Smooth muscle cell (in vitro differentiated cells): Measurements from ENCODE around the gene HOMER3. TPM values are rescaled to one million over a fixed set of nuclear protein-coding genes. Genes with fewer than 3 reads are reported as not detected.

Source experiments
- DNase-seq: peaks from one replicate; lab custom pipeline; 2025; ENCODE audit not compliant: unreplicated experiment; lab: John Stamatoyannopoulos, UW
- H2AFZ ChIP-seq: fragments of 200-600 bp; sonication (generic); 2 replicates; pipeline ENCODE4 v1.6.0; 2016; ENCODE audit warnings: antibody characterized with exemption, low read depth, mild to moderate bottlenecking
- H3F3A ChIP-seq: fragments of 200-600 bp; sonication (generic); 2 replicates; pipeline ENCODE4 v1.6.0; 2017; ENCODE audit warnings: antibody characterized with exemption, low read depth
- H3K27ac ChIP-seq: fragments of 200-600 bp; sonication (generic); 2 replicates; pipeline ENCODE4 v1.5.1; 2016; ENCODE audit warnings: low read depth, mild to moderate bottlenecking
- H3K27me3 ChIP-seq: fragments of 200-600 bp; sonication (generic); 2 replicates; pipeline ENCODE4 v1.6.1; 2016; ENCODE audit warnings: low read depth, mild to moderate bottlenecking
- H3K36me3 ChIP-seq: fragments of 200-600 bp; sonication (generic); 2 replicates; pipeline ENCODE4 v1.5.1; 2016; ENCODE audit warnings: low read depth
- H3K4me1 ChIP-seq: fragments of 200-600 bp; sonication (generic); 2 replicates; pipeline ENCODE4 v1.5.1; 2016; ENCODE audit warnings: low read depth
- H3K4me2 ChIP-seq: fragments of 200-600 bp; sonication (generic); 2 replicates; pipeline ENCODE4 v1.6.0; 2016; ENCODE audit warnings: mild to moderate bottlenecking
- H3K4me3 ChIP-seq: fragments of 200-600 bp; sonication (generic); 2 replicates; pipeline ENCODE4 v1.5.1; 2016; ENCODE audit warnings: mild to moderate bottlenecking
- H3K79me2 ChIP-seq: fragments of 200-600 bp; sonication (generic); 2 replicates; pipeline ENCODE4 v1.6.0; 2016; ENCODE audit warnings: low read depth, mild to moderate bottlenecking
- H3K9ac ChIP-seq: fragments of 200-600 bp; sonication (generic); 2 replicates; pipeline ENCODE4 v1.6.0; 2016; ENCODE audit warnings: low read depth
- H3K9me3 ChIP-seq: fragments of 200-600 bp; sonication (generic); replicated peaks from 2 replicates; pipeline ENCODE4 v1.5.1; 2016; ENCODE audit warnings: low read depth
- H4K20me1 ChIP-seq: fragments of 200-600 bp; sonication (generic); 2 replicates; pipeline ENCODE4 v1.6.0; 2016; ENCODE audit warnings: low read depth
- CTCF ChIP-seq: fragments of 200-600 bp; sonication (generic); IDR thresholded peaks from 2 replicates; pipeline ENCODE4 v1.5.1; 2017; ENCODE audit warnings: borderline replicate concordance, mild to moderate bottlenecking, antibody characterized with exemption; ENCODE audit not compliant: insufficient read depth, poor library complexity, severe bottlenecking
- WGBS: methylation state at CpG from one replicate; pipeline ENCODE4 v1.1.7; 2016; ENCODE audit warnings: low lambda C conversion rate; 5-methylcytosine and 5-hydroxymethylcytosine counted together
- polyA plus RNA-seq: library from polyadenylated mRNA; unstranded; fragments of >200 nt; fragmentation: Nextera tagmentation; extraction: Ambion mirVana; gene quantifications from 2 replicates; pipeline ENCODE4 v1.2.1, GENCODE V29; 2016
- total RNA-seq: library from RNA; depleted of rRNA; stranded (reverse); fragments of >200 nt; gene quantifications from 2 replicates; pipeline ENCODE4 v1.2.3, GENCODE V29; 2014

HOMER3 gene
- total and polyA plus RNA-seq, 2 experiments from 2014 or later, result 37.4 to 88.1 TPM

GRCh38 chr19:18901491-18901890 is 39.5 kb downstream of the HOMER3 start:
- Histone ChIP-seq H3K4me2 (no peak overlapping the region), H3K9me3 (no peaks in the 10 kb centered on the region), H3K36me3 (no peaks in the 10 kb centered on the region), H3F3A (no peaks in the 10 kb centered on the region), H4K20me1 (peaks cover 34% of the 10 kb centered on the region), H3K4me3 (no peak overlapping the region), H3K9ac (no peak overlapping the region), H2AFZ (no peak overlapping the region), H3K79me2 (no peaks in the 10 kb centered on the region), H3K27me3 (no peaks in the 10 kb centered on the region), H3K4me1 (no peaks in the 10 kb centered on the region), H3K27ac (no peak overlapping the region)
- no peak for TF ChIP-seq CTCF
- WGBS, result over 99% methylated on average over 7 of the region's 7 CpGs
- no peak for DNase-seq

GRCh38 chr19:18900700-18901481 is 40.1 kb downstream of the HOMER3 start:
- DNase-seq, result no peak
- Histone ChIP-seq H3K27ac (no peak overlapping the region), H3K4me3 (no peak overlapping the region), H3F3A (no peaks in the 10 kb centered on the region), H3K27me3 (no peaks in the 10 kb centered on the region), H3K36me3 (no peaks in the 10 kb centered on the region), H3K4me2 (no peak overlapping the region), H3K79me2 (no peaks in the 10 kb centered on the region), H3K9me3 (no peaks in the 10 kb centered on the region), H3K4me1 (no peaks in the 10 kb centered on the region), H3K9ac (no peak overlapping the region), H4K20me1 (peaks cover 30% of the 10 kb centered on the region), H2AFZ (no peak overlapping the region)
- 96% methylated on average over 17 of the region's 17 CpGs for WGBS
- no peak for TF ChIP-seq CTCF

GRCh38 chr19:18899624-18900560 is 41.1 kb downstream of the HOMER3 start:
- Histone ChIP-seq H3F3A (no peaks in the 10 kb centered on the region), H3K27ac (no peak overlapping the region), H3K4me2 (no peak overlapping the region), H3K27me3 (no peaks in the 10 kb centered on the region), H4K20me1 (peaks cover 21% of the 10 kb centered on the region), H3K9me3 (no peaks in the 10 kb centered on the region), H2AFZ (no peak overlapping the region), H3K4me1 (peaks cover under 1% of the 10 kb centered on the region), H3K79me2 (no peaks in the 10 kb centered on the region), H3K9ac (no peak overlapping the region), H3K36me3 (no peaks in the 10 kb centered on the region), H3K4me3 (no peak overlapping the region)
- DNase-seq, result no peak
- no peak for TF ChIP-seq CTCF
- WGBS, result 91% methylated on average over 20 of the region's 20 CpGs
